Measurements from ENCODE around the gene GAGE12H.
"Not testable (repeated sequence)": the region's sequence is repeated elsewhere in the genome, so short reads cannot be mapped to it uniquely, and the experiment has no call there.

Gene GAGE12H

GRCh38 chrX:49579649-49580048, at the start of gene GAGE12H:
GAGE12H (plus strand) TSS chrX:49579949; CDS start chrX:49581104, 1,155 bp downstream.
- DNase-seq (ENCODE audit: low spot score) = not testable (repeated sequence)

GRCh38 chrX:49531877-49532276, 47.9 kb upstream of the GAGE12H start, which contains the start of gene GAGE12C:
GAGE12C (plus strand) TSS chrX:49532177; CDS start chrX:49533332, 1,155 bp downstream.
- not testable (repeated sequence) for DNase-seq (ENCODE audit: low spot score)

- DNase-seq (ENCODE audit: low spot score) = not testable (repeated sequence)
Observed at GRCh38 chrX:49541433-49541832, 38.3 kb upstream of the GAGE12H start, which contains the start of gene GAGE12D. GAGE12D (plus strand) TSS chrX:49541733; CDS start chrX:49542888, 1,155 bp downstream.

GRCh38 chrX:49550989-49551388, 28.8 kb upstream of the GAGE12H start, which contains the start of gene GAGE12E:
GAGE12E (plus strand) TSS chrX:49551289; CDS start chrX:49552444, 1,155 bp downstream.
- not testable (repeated sequence) for DNase-seq (ENCODE audit: low spot score)

- not testable (repeated sequence) for DNase-seq (ENCODE audit: low spot score)
Observed at GRCh38 chrX:49560542-49560941, 19.2 kb upstream of the GAGE12H start, which contains the start of gene GAGE12F. GAGE12F (plus strand) TSS chrX:49560842; CDS start chrX:49561997, 1,155 bp downstream.

GRCh38 chrX:49568728-49569127, 11.0 kb upstream of the GAGE12H start:
- not testable (repeated sequence) for DNase-seq (ENCODE audit: low spot score)

GRCh38 chrX:49569152-49569551, 10.6 kb upstream of the GAGE12H start:
- not testable (repeated sequence) for DNase-seq (ENCODE audit: low spot score)

- not testable (repeated sequence) for DNase-seq (ENCODE audit: low spot score)
Observed at GRCh38 chrX:49570100-49570499, 9.6 kb upstream of the GAGE12H start, which contains the start of gene GAGE12G. GAGE12G (plus strand) TSS chrX:49570400; CDS start chrX:49571555, 1,155 bp downstream.

GRCh38 chrX:49589196-49589595, 9.4 kb downstream of the GAGE12H start, which contains the start of gene GAGE2A:
GAGE2A (plus strand) TSS chrX:49589496; CDS start chrX:49590651, 1,155 bp downstream.
- DNase-seq (ENCODE audit: low spot score) = not testable (repeated sequence)

GRCh38 chrX:49589769-49590478, 10.2 kb downstream of the GAGE12H start:
- DNase-seq (ENCODE audit: low spot score) = not testable (repeated sequence)

- DNase-seq (ENCODE audit: low spot score) = not testable (repeated sequence)
Observed at GRCh38 chrX:49590488-49590887, 10.7 kb downstream of the GAGE12H start.

- not testable (repeated sequence) for DNase-seq (ENCODE audit: low spot score)
Observed at GRCh38 chrX:49598720-49599119, 19.0 kb downstream of the GAGE12H start, which contains the start of gene GAGE1. GAGE1 (plus strand) TSS chrX:49599020; CDS start chrX:49600175, 1,155 bp downstream.

- DNase-seq (ENCODE audit: low spot score) = no peak
Observed at GRCh38 chrX:49610718-49611310, 31.1 kb downstream of the GAGE12H start.

GRCh38 chrX:49618574-49618973, 38.8 kb downstream of the GAGE12H start:
- no peak for DNase-seq (ENCODE audit: low spot score)

- no peak for DNase-seq (ENCODE audit: low spot score)
Observed at GRCh38 chrX:49627086-49627777, 47.5 kb downstream of the GAGE12H start.
